ENCODE measurements around the gene GALNT8. TPM values are rescaled to one million over a fixed set of nuclear protein-coding genes. Genes with fewer than 3 reads are reported as not detected.

Gene GALNT8
- total RNA-seq, 1 donor from 2014 or later, result 1.5 TPM

GRCh38 chr12:4812624-4813327, 92.6 kb downstream of the GALNT8 start:
- DNase-seq (ENCODE audit: low read depth), result no peak
- TF ChIP-seq, protein P1, sequence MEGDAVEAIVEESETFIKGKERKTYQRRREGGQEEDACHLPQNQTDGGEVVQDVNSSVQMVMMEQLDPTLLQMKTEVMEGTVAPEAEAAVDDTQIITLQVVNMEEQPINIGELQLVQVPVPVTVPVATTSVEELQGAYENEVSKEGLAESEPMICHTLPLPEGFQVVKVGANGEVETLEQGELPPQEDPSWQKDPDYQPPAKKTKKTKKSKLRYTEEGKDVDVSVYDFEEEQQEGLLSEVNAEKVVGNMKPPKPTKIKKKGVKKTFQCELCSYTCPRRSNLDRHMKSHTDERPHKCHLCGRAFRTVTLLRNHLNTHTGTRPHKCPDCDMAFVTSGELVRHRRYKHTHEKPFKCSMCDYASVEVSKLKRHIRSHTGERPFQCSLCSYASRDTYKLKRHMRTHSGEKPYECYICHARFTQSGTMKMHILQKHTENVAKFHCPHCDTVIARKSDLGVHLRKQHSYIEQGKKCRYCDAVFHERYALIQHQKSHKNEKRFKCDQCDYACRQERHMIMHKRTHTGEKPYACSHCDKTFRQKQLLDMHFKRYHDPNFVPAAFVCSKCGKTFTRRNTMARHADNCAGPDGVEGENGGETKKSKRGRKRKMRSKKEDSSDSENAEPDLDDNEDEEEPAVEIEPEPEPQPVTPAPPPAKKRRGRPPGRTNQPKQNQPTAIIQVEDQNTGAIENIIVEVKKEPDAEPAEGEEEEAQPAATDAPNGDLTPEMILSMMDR (conservative IDR thresholded peaks at IDR 0.05; ENCODE audit: low read depth, low read length), result no peak
- H3K4me3 ChIP-seq (ENCODE audit: low read depth, low read length), result no peak overlapping the region

DNA sequence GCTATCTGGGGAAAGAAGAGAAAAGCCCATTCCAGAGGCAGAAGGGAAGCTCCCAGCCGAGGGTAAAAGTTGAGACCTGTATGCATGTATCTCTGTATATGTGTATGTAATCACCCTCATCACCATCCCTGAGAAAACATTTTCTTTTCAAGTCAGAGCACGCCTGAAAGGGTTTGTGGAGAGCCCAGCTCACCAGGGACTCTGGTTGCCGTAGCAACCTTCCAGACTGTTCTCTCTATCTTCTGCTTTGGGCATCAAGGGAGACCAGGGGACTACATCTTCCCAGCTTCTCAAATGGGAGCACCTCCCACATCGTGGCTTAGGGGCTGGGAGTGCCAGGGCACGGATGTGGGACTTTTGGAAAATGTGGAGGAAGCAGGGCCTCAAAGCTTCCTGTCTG, 93.5 kb downstream of the GALNT8 start:
- no peak overlapping the region for H3K4me3 ChIP-seq (ENCODE audit: low read depth, low read length)
- DNase-seq (ENCODE audit: low read depth), result no peak
- TF ChIP-seq, protein P1 (conservative IDR thresholded peaks at IDR 0.05; ENCODE audit: low read depth, low read length), result no peak

GRCh38 chr12:4814485-4814884, 94.3 kb downstream of the GALNT8 start:
- TF ChIP-seq, protein P1 (conservative IDR thresholded peaks at IDR 0.05; ENCODE audit: low read depth, low read length), result no peak
- DNase-seq (ENCODE audit: low read depth), result no peak
- no peak overlapping the region for H3K4me3 ChIP-seq (ENCODE audit: low read depth, low read length)

GRCh38 chr12:4816744-4817525, 96.7 kb downstream of the GALNT8 start:
- H3K4me3 ChIP-seq (ENCODE audit: low read depth, low read length), result no peak overlapping the region
- TF ChIP-seq, protein P1 (conservative IDR thresholded peaks at IDR 0.05; ENCODE audit: low read depth, low read length), result no peak
- no peak for DNase-seq (ENCODE audit: low read depth)

GRCh38 chr12:4817880-4818279, 97.7 kb downstream of the GALNT8 start:
- TF ChIP-seq, protein P1 (conservative IDR thresholded peaks at IDR 0.05; ENCODE audit: low read depth, low read length), result no peak
- no peak for DNase-seq (ENCODE audit: low read depth)

DNA sequence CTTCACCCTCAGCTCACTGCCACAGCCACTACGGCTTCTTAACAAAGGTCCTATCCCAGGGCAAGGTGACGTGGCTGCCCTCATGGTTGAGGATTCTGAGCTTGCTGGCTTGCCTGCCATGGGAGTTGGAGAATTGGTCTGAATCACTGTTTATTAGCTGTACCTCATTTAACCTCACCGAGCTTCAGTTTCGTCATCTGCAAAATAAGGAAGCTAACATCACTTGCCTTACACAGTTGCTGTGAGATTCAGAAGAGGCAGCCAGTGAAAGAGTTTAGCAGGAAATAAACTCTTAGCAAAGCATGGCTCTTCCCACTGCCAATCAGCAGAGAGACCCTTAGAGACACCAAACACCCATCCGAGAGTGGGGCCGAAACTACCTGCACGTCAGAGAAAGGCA, 99.5 kb downstream of the GALNT8 start:
- TF ChIP-seq, protein P1 (conservative IDR thresholded peaks at IDR 0.05; ENCODE audit: low read depth, low read length), result no peak
- DNase-seq (ENCODE audit: low read depth), result no peak
- H3K4me3 ChIP-seq (ENCODE audit: low read depth, low read length), result no peak overlapping the region

More at GRCh38 chr12:4817880-4818279, 97.7 kb downstream of the GALNT8 start:
- H3K4me3 ChIP-seq (ENCODE audit: low read depth, low read length), result no peak overlapping the region

All from epithelial cell of proximal tubule (primary cell).